Measurements from ENCODE around the gene SPATA9. TPM values are rescaled to one million over a fixed set of nuclear protein-coding genes. Genes with fewer than 3 reads are reported as not detected.

Gene SPATA9
- total RNA-seq, 1 experiment from 2014 or later: not detected

GRCh38 chr5:95643152-95643551 is 39.6 kb downstream of the SPATA9 start:
- Histone ChIP-seq H2BK120ac (ENCODE audit: low read depth, low read length, poor library complexity, severe bottlenecking) (no peak overlapping the region), H3K4me1 (ENCODE audit: insufficient read depth, low read length) (no peaks in the 10 kb centered on the region; the same call in 1 of the 2 replicates), H3K9me3 (ENCODE audit: control insufficient read depth, low read depth, low read length) (no peaks in the 10 kb centered on the region), H3K27me3 (ENCODE audit: insufficient read depth, low read length) (no peaks in the 10 kb centered on the region), H4K91ac (ENCODE audit: insufficient read length, low read depth, low read length) (no peak overlapping the region), H3K9ac (ENCODE audit: extremely low read depth, insufficient read length, low read length) (no peak overlapping the region), H3K79me2 (ENCODE audit: insufficient read depth, low read length) (no peaks in the 10 kb centered on the region), H3T11ph (ENCODE audit: low read length) (no peak overlapping the region), H2BK15ac (ENCODE audit: low read depth, low read length) (no peak overlapping the region), H3K23ac (ENCODE audit: insufficient read length, low read depth, low read length) (no peak overlapping the region), H3K4me2 (ENCODE audit: insufficient read depth, insufficient read length, low read length) (no peak overlapping the region), H2BK12ac (ENCODE audit: insufficient read length, low read depth, low read length) (no peak overlapping the region), H4K20me1 (ENCODE audit: control insufficient read depth, insufficient read depth, insufficient read length) (no peaks in the 10 kb centered on the region), H4K8ac (replicated peaks; ENCODE audit: insufficient read length, low read depth, low read length) (no peak overlapping the region), H2BK20ac (ENCODE audit: low read depth, low read length, poor library complexity, severe bottlenecking) (no peak overlapping the region), H4K5ac (ENCODE audit: insufficient read length, low read depth, low read length) (no peak overlapping the region), H3K14ac (ENCODE audit: insufficient read depth, low read length) (no peak overlapping the region), H3K79me1 (ENCODE audit: insufficient read depth, low read depth, low read length, poor library complexity, severe bottlenecking) (no peaks in the 10 kb centered on the region), H3K56ac (ENCODE audit: insufficient read length, low read depth, low read length) (no peak overlapping the region), H3K23me2 (ENCODE audit: insufficient read length, low read depth, low read length, poor library complexity, severe bottlenecking) (peaks cover 4% of the 10 kb centered on the region), H2AFZ (ENCODE audit: low read length) (no peak overlapping the region), H3K4ac (ENCODE audit: low read depth, low read length) (no peak overlapping the region), H2BK5ac (ENCODE audit: insufficient read length, low read length) (no peak overlapping the region), H3K27ac (ENCODE audit: insufficient read length, low read depth, low read length) (no peak overlapping the region), H2AK5ac (ENCODE audit: insufficient read length, low read length) (no peak overlapping the region), H3K18ac (ENCODE audit: insufficient read length, low read depth, low read length) (no peak overlapping the region)
- H3K4me1 Mint-ChIP-seq: peaks cover 0 to 4% of the 10 kb centered on the region in 2 experiments; a peak in 1 of 4 replicates
- no peak overlapping the region for H3K4me3 Mint-ChIP-seq
- H3K27me3 Mint-ChIP-seq (ENCODE audit: low read depth): peaks cover 2% of the 10 kb centered on the region; the same call in 1 of the 2 replicates
- H3K9me3 Mint-ChIP-seq: no peaks in the 10 kb centered on the region; a peak in 1 of 5 replicates
- no peaks in the 10 kb centered on the region for H3K36me3 Mint-ChIP-seq (ENCODE audit: insufficient read depth in 1 of 3, low read depth in 3 of 3)
- no CpG with 5 or more reads among the region's 7 CpGs for WGBS (ENCODE audit: extremely low coverage, insufficient read length, low lambda C conversion rate)
- no peak for DNase-seq
- H3K27ac Mint-ChIP-seq: no peak overlapping the region
- no peak for TF ChIP-seq CTCF (conservative IDR thresholded peaks at IDR 0.05)

Measured in H9 (cell line).